Globus pallidus (tissue), 1 donor: ENCODE measurements around the gene TMEM9B.
A peak's percentile ranks its signal among the peaks of the same experiment; 100 is the strongest.
"Not testable (repeated sequence)": the region's sequence is repeated elsewhere in the genome, so short reads cannot be mapped to it uniquely, and the experiment has no call there.

Experiments used
- DNase-seq: peaks from one replicate; pipeline ENCODE4 v3.0.0-alpha.2; 2015; ENCODE audit warnings: low spot score

The TMEM9B gene

GRCh38 chr11:8971924-8972316 lies 7.7 kb upstream of the TMEM9B start:
- no peak for DNase-seq

- no peak for DNase-seq
Observed at GRCh38 chr11:8971196-8971923, 7.1 kb upstream of the TMEM9B start.

GRCh38 chr11:8967184-8967583 lies 2.9 kb upstream of the TMEM9B start:
- DNase-seq, result no peak

GRCh38 chr11:8963569-8964323 lies 496 bp downstream of the TMEM9B start:
- DNase-seq, result peak; percentile 4

- no peak for DNase-seq
Observed at GRCh38 chr11:8962841-8963240, 1.4 kb downstream of the TMEM9B start.

GRCh38 chr11:8961401-8961800 lies 2.8 kb downstream of the TMEM9B start:
- no peak for DNase-seq

GRCh38 chr11:8959546-8960166 lies 4.6 kb downstream of the TMEM9B start:
- DNase-seq, result peak; percentile 37

- DNase-seq, result no peak
Observed at GRCh38 chr11:8956860-8957259, 7.4 kb downstream of the TMEM9B start.

GRCh38 chr11:8948886-8949285 lies 15.4 kb downstream of the TMEM9B start:
- no peak for DNase-seq

- no peak for DNase-seq
Observed at GRCh38 chr11:8947230-8947943, 16.9 kb downstream of the TMEM9B start.

- DNase-seq, result no peak
Observed at GRCh38 chr11:8942518-8943066, 21.6 kb downstream of the TMEM9B start, which contains the start of gene ASCL3. Gene ASCL3, minus strand, starts transcription at chr11:8943016. Its CDS starts 4,855 bp downstream, at chr11:8938161.

GRCh38 chr11:8941341-8942103 lies 22.7 kb downstream of the TMEM9B start:
- no peak for DNase-seq

GRCh38 chr11:8937659-8938058 lies 26.6 kb downstream of the TMEM9B start:
- no peak for DNase-seq

GRCh38 chr11:8937159-8937558 lies 27.1 kb downstream of the TMEM9B start:
- no peak for DNase-seq

GRCh38 chr11:8935789-8936188 lies 28.5 kb downstream of the TMEM9B start:
- not testable (repeated sequence) for DNase-seq

- DNase-seq, result no peak
Observed at GRCh38 chr11:8934742-8935488, 29.3 kb downstream of the TMEM9B start.

- no peak for DNase-seq
Observed at GRCh38 chr11:8933931-8934330, 30.3 kb downstream of the TMEM9B start.

- no peak for DNase-seq
Observed at GRCh38 chr11:8932564-8933180, 31.6 kb downstream of the TMEM9B start, which contains the start of gene C11orf16. Gene C11orf16, minus strand, starts transcription at chr11:8932947. Its CDS starts 639 bp downstream, at chr11:8932308.

GRCh38 chr11:8930456-8931175 lies 33.6 kb downstream of the TMEM9B start:
- DNase-seq, result no peak
